Dermis blood vessel endothelial cell (primary cell): Measurements from ENCODE around the gene BTN3A1. TPM values are rescaled to one million over a fixed set of nuclear protein-coding genes. Genes with fewer than 3 reads are reported as not detected.
"Not testable (repeated sequence)": the region's sequence is repeated elsewhere in the genome, so short reads cannot be mapped to it uniquely, and the experiment has no call there.

Experiments
- DNase-seq: peaks from one replicate; pipeline ENCODE4 v3.0.0; 2010
- total RNA-seq: library from RNA; depleted of rRNA; stranded (reverse); fragments of >200 nt; gene quantifications from 2 replicates; pipeline ENCODE4 v1.2.3, GENCODE V29; 2014

The BTN3A1 gene
- total RNA-seq, 1 donor from 2014 or later = 25.0 TPM

GRCh38 chr6:26445934-26446667 lies 44.0 kb downstream of the BTN3A1 start:
- DNase-seq = no peak

DNA sequence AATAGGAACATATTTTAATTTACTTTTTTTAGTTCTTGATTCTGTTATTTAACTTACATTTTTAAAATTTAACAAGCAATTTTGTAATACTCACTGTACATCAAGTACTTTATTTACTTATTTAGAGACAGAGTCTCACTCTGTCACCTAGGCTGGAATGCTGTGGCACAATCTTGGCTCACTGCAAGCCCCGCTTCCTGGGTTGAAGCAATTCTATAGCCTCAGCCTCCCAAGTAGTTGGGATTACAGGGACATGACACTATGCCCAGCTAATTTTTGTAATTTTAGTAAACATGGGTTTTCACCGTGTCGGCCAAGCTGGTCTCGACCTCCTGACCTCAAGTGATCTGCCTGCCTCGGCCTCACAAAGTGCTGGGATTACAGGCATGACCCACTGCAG lies 45.2 kb downstream of the BTN3A1 start:
- DNase-seq = no peak

DNA sequence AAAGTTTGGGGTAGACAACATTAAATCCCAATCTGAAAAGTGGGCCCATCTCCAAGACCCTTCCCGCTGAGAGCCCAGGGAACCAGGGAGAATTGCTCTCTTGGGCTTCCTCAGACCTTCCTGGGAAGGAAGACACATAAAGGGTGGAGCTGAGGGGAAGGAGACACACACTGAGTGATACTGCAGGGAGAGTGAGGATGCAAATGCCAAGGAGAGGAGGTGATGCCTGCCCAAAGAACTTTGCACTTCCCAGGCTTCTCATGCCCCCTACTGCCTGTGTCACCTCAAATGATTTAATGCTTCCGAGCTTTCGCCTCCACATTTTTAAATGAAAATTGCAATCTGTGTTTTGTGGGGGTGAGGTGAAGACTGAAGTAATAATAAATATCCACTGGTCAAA lies 48.2 kb downstream of the BTN3A1 start:
- DNase-seq = no peak

- peak; percentile 4 for DNase-seq
Measured at GRCh38 chr6:26452631-26453235, 50.7 kb downstream of the BTN3A1 start.

GRCh38 chr6:26454631-26455030 lies 52.6 kb downstream of the BTN3A1 start:
- no peak for DNase-seq

- no peak for DNase-seq
Measured at GRCh38 chr6:26455357-26455970, 53.4 kb downstream of the BTN3A1 start.

DNA sequence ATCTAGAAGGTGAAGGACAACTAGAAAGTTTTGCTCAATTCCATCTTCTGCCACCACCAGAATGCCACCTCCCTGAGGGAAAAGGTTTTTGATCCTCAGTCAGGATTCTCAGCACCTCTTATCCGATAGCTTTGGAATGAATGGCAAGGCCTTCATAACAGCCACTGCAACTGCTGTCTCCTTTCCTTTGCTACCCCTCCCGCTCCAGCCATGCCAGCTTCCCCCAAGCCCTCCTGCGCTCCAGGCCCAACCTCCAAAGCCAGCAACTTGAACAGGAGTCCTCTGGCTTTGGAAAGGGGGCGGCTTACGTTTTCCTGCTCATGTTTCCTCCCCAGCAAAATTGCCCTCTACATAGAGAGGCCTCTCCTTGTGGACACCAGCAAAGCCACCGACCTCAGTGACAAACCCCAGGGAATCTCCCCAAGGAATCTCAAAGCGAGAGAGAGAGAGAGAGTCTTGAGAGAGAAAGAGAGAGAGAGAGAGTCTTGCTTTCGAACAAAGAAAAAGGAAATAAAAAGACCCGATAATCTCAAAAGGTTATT lies 55.3 kb downstream of the BTN3A1 start:
- DNase-seq = peak; percentile 66

GRCh38 chr6:26457806-26458688 lies 56.0 kb downstream of the BTN3A1 start, which contains the start of gene BTN2A1:
Gene BTN2A1 (plus strand): TSS chr6:26457955. CDS start chr6:26458637, 682 bp downstream.
- peak; percentile 96 for DNase-seq

- no peak for DNase-seq
Measured at GRCh38 chr6:26459023-26459810, 57.1 kb downstream of the BTN3A1 start.

GRCh38 chr6:26461353-26461752 lies 59.3 kb downstream of the BTN3A1 start:
- DNase-seq = not testable (repeated sequence)

DNA sequence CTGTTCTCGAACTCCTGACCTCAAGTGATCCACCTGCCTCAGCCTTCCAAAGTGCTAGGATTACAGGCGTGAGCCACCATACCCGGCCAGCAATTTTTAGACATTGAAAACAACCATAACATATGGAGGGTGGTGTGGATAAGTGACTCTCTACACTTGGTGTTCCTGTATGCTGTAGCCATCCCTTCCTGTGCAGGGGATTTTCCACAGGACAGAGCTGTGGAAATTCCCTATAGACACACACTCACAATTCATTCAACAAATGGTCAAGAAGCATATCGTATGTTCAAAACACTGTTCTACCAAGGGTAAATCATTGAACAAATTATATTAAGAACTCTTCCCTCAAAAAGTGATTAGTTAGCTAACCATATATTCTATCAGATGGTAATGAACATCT lies 61.9 kb downstream of the BTN3A1 start:
- peak; percentile 42 for DNase-seq

GRCh38 chr6:26464416-26465131 lies 62.5 kb downstream of the BTN3A1 start:
- DNase-seq = no peak

Other genes with a start within 250 kb of the BTN3A1 start
- 28.8 and 44.4 TPM in 2 replicates for gene BTN3A2, start 37.1 kb upstream of the BTN3A1 start, total RNA-seq
- 13.8 and 15.0 TPM in 2 replicates for gene BTN2A2, start 19.2 kb upstream of the BTN3A1 start, total RNA-seq
- gene BTN3A3, start 38.2 kb downstream of the BTN3A1 start, total RNA-seq = 16.9 and 20.3 TPM in 2 replicates
- gene BTN2A1, start 55.7 kb downstream of the BTN3A1 start, total RNA-seq = 7.8 and 9.3 TPM in 2 replicates
- not detected in 2 replicates for gene BTN1A1, start 98.0 kb downstream of the BTN3A1 start, total RNA-seq
- 60.4 and 78.7 TPM in 2 replicates for gene HMGN4, start 136.1 kb downstream of the BTN3A1 start, total RNA-seq
- 18.7 and 22.0 TPM in 2 replicates for gene ABT1, start 194.7 kb downstream of the BTN3A1 start, total RNA-seq